HG03342 (cell line): ENCODE data around the gene GLA.
A peak's percentile ranks its signal among the peaks of the same experiment; 100 is the strongest.

Source experiments
- ATAC-seq: cut with Tn5 transposase; IDR thresholded peaks from one replicate; pipeline ENCODE4 v1.9.1; 2021; ENCODE audit warnings: mild to moderate bottlenecking, moderate library complexity; ENCODE audit not compliant: unreplicated experiment

The GLA gene

DNA sequence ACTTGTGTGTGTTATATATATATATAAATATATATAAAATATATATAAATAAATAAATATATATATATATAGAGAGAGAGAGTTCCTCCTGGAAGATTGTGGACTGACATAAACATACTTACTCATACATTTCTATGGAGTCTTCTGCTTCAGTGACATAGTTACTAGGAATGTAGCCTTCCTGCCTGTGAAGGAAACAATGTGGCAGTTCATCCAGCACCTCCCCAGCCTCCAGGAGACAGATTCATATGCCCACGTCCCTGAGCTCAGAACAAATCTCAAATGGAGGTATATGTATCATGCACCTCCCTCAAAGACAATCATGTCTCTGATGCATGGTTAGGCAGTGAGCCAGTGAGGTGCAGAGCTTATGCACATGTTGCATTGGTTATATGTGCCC is 47.8 kb downstream of the GLA start:
- ATAC-seq, result no peak

DNA sequence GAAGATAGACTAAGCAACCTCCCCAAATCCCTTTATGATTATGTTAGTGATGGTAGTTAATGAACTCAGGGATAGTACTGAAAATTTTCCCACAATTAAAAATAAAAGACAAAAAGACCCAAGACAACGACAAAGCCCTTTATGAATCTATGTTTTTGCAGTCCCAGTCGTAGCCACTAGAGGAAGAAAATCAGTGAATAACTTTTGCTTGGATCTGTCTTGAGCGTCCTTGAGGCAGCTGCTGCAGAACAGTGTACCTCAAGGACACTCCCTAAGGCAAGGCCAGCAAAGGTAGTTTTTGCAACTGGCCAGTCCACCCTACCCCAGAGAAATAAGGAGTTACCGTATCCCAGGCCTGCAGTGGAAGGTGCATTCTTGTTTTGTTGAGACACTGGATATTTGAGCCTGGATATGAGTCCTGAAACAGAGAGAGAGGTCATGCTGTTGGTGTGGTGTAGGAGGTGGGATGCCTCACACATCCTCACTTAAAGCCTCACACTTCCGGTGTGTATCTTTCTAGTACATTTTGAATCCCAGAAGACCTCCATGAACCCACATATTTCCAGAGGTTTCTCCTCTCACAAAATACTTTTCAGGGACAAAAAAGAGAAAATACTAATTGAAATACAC is 50.4 kb downstream of the GLA start:
- ATAC-seq, result no peak

DNA sequence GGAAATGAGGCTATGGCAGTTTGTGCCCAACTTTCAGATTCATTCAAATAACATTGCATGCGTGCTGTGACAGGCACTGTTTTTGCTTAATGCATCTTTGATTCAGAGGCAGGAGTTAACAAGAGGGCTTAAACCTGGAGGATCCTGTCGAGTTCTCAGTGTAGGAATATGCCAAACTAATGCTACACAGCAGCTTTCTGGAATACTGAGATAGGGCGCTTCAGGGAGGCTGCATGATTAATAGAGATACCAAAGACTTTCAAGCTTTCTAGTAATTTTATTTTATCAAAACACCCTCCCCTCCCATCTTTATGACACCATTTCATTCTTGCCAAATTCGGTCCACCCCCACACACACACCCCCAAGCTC is 58.5 kb downstream of the GLA start:
- ATAC-seq, result no peak

DNA sequence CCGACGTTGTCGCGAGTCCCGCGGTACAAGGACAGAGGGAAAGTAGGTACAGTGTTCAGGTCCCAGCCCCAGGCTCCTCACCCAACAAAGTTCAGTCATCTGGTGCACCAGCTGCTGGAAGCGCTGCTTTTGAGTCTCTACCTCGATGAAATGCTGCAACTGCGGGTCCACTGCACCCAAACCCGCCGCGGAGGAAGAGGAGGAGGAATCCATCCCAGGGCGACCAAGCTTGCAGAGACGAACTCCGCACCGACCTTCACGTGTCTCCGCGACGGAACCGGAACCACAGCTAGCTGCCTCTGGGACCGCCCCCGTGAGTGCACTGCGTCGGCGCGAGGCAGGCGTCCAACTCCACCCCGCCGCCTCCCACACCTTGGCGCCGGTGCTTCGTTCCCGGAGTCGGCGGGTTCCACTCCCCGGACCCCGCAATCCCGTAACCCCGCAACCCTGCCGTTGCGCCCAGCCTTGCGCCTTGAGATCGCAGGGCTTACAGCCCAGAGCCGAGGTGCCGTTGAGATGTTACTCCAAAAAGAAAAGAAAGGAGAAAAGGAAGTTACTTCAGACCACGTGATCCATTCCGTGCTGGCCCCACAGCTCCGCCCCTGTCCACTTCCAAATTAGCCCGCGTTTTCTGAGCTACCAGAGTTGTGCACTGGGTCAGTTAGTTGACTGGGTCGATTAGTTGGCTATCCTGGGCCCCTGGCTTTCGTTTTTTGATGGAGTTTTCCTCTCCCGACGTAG is 59.1 kb downstream of the GLA start, which contains the start of gene TIMM8A:
Gene TIMM8A, minus strand, starts transcription at position 291 of the 741 bp plus-strand sequence. Its CDS starts 78 bp downstream, at position 213.
- ATAC-seq, result peak; percentile 98

DNA sequence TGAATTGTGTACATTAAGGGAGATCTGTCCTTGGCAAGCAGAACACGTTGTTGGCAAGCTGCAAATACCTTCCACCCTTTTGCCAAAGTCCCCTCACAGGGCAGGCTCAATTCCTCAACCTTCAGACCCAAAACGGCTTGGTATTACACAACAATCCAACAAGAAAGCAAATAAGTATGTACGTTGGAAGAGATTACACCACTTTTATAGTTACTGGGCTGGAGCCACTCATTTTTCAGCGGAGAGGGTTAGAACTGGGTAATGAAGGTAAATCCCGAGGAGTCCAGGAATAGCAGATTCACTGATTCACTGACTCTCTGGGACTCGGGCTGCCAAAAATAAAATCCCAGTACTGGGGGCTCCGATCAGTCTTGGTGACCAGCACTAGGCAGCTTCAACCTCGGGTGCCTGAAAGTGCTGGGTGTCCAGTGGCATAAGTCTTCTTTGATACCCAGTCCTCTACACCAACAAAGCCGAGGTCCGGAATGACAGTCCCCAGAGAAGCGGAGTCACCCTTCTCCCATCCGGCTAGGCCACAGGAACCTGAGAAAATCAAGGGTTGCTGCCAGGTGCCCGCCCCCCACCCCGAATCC is 59.8 kb downstream of the GLA start:
- ATAC-seq, result peak; percentile 9
